NCI-H345 (cell line): Measurements from ENCODE around the gene RAD51B.
"Not testable (repeated sequence)": the region's sequence is repeated elsewhere in the genome, so short reads cannot be mapped to it uniquely, and the experiment has no call there.

Experiments used
- DNase-seq: peaks from one replicate; lab custom pipeline; 2025; lab: John Stamatoyannopoulos, UW

The RAD51B gene

DNA sequence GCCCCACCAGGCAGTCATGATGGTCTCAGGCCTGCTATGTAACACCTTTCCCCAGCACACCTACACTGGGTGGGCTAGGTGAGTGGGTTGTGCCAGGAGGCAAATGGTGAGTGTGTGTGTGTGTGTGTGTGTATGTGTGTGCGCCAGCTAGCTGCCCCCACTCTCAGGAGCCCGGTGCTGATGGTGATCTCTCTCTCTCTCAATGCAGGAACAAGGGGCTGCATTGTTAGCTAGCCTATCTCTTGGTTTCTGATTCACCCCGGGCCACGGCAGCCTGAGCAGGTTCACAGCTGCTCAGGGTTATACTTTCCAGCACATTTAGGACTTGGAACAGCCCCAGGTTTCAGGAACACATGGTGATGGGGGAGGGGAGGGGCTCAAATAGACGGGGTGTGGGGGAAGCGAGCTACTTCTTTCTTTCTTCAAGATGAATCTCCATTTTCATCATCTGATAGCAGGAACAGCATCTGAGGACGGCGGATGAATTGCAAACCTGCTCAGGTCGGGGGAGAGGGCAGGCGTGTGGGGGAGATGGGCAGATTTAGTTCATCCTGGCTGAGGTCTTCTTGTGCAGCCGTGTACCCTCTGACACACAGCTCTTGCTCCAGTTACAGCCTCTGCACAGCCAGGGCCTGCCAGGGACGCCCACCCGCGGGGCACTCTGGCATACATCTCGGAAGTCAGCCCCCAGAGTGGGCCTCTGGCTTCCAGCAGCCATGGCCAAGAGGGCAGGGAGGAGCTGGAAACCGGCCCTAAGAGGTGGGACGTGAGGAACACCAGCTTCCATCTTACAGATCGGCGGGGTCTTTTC, 835.6 kb downstream of the RAD51B start:
- DNase-seq = no peak

DNA sequence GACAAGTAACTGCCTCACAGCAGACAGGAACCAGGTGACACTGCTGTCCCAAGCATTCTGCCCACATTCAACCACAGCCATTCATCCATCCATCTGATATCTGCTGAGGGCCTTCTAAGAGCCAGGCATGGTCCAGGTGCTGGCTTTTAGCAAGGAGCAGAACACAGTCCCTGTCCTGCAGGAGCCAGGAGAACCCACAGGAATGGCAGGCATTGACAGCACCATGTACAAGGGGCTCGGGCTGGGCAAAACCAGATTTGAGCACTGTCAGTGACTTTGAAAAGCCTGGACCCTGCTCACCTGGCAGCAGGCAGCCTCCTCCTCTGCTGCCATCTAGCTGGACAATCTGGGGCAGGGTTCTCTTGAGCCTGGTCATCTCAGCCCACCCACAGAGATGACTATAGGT, 836.3 kb downstream of the RAD51B start:
- DNase-seq = no peak

DNA sequence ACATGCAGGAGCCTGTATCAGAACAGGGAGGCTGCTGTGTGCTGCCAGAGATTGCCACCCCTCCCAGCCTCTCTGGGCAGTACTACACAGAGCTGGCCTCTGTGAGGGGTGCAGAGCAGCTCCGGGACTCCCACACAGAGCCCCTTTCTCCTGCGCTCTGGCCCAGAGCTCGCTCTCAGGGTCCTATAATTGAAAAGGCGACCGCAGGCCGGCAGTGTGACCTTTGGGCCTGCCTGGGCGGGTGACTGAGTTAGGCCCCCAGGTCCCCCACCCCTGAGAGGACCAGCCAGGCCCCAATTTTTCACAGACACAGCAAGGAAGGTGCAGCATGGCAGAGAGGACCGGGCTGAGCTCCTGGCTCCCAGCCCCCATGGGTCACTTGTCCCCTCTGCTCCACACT, 836.9 kb downstream of the RAD51B start:
- DNase-seq = no peak

DNA sequence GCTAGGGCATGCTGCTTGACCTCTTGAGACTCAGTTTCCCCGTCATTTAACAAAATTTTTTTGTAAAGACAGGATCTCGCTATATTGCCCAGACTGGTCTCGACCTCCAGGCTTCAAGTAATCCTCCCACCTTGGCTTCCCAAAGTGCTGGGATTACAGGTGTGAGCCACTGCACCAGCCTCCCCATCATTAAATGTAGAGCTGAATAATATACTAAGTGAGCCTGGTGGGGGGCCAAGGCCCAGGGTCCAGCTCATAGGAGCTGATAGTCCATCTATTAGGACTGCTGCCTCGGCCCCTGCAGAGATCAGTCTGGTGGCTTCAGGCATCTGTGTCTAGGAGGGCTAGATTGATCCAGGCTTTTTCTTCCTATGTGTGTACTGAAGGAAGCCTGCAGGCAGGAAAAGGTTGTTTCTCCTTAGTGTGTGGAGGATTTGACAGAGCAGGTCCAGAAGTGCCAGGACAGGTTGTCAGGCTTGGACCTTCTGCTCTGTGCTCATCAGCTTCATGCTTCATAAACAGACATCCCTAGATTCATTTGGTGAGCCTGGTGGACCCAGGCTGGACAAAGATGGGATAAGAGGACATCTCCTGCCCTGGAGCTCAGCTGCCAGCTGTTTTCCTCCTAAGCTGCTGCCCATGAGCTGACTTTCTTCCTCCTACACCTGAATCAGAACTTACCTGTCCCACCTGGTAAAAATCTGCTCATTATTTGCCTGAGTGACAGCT, 837.9 kb downstream of the RAD51B start:
- no peak for DNase-seq

DNA sequence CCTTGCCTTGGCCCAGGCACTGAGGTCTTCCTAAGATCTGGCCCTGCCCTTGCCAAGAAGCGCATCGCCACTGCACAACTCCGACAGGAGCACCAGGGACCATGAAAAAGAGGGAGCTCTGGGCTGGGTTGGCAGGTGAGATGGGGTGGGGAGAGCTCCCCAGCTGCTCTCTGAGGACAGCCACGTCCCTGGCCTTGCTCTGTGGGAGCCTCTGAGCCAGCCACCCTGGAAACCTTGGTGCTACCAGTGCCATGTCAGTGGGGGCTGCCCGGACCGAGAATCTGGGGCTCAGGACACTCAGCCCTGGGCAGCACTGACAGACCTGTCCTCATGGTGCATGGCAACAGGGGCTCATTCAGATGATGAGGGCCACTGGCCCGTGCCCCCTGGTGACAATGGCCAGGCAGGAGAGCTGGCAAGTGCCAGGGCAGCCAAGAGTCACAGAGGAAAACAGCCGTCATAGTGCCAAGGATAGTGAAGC, 838.5 kb downstream of the RAD51B start:
- DNase-seq = no peak

DNA sequence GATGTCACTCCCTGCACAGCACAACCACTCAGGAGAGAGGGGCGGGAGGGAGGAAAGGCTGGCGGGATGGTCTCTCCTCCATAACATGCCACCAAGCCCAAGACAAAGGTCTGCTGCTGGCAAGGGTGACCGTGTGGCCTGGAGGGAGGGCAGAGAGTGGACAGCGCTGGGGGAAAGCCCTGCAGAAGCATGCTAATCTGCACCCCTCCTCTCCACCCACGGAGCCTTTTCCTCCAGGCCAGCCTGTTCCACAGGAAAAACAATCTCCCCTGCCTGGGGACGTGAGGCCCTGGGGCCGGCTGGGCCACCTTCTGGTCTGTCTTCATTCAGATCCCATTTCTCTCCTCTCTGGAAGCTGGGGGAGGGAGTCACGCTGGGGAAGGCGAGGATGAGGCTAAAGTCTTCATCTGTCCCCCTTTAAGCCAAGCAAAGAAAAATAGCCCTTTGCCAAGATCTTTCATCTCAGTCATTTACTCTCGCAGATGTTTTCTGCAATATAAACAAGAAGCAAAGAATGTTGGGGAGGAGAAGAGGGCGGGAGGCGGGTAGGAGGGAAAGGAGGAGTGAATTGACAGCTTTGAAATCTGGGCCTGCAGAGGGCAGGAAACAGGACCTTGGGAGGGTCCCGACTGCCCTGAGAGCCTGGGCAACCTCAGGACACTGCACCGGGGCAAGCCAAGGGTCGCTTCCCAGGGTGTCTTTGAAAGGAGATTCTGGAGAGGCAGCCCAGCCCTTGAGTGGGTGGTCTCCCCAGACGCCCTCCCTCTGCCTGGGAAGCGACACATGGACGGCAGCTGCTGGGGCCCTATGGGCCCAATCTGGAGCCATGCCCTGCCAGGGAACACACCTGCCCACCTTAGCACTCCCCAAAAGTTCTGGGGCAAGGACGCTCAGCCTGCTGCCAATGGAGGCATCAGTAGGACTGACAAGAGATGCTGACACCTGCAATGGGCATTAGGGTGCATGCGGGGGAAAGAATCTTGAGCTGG, 839.7 kb downstream of the RAD51B start:
- no peak for DNase-seq

DNA sequence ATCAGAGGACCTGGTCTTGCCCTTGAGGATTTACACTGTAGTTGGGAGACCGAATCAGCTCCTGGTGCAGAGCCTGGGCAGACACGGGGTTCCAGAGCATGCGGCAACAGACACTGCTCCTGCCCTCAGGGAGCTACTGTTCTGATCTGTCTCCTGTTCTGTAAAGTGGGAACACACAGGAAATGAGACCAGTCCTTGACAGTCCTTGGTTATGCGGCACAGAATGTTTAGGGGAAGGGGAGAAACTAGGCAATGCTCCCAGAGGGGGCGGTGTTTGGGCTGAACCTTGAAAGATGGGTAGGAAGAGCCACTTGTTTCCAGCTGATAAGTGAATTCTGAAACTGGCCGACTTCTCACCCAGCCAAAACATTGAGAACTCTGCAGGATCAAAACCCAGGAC, 840.9 kb downstream of the RAD51B start:
- no peak for DNase-seq

DNA sequence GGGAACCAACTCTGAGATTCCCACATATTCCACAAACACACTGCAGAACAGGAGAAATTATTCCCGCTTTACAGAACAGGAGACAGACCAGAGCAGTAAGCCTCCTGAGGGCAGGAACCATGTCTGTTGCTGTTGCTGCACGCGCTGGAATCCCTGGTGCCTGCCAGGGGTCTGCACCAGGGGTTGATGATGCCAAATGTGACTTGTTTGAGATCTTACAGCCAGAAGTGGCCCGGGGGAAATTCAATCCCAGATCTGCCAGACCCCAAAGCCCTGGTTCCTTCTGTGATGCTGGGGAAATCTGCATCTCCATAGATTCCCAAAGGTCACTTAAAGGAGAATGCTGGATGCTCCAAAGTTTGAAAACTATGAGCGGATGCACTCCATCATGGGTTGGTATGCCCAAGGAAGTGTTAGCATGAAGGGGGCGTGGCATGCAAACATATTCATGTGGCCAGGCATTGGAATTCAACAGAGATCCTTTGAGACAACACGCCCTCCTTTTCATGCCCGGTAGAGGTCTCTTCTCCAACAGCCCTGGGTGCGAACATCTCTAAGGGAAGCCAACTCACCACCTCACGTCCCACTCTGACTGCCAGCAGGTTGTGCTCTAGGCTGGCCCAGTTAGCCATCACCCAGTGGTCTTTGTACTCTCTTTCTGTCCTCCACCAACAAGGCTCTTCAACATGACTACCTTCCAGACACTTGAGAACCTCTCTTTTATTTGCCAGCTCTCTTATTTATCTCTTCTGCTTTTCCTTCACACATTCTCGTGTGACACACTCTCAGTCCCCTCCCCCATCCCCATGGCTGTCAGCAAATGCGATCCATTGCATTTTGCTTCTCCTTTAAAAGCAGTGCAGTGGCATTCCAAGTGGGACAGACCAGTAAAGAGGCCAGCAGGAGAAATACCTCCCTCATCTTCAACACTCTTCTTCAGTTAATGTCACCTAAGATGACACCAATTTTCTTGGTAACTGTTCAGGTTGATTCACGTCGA, 841.9 kb downstream of the RAD51B start:
- no peak for DNase-seq

DNA sequence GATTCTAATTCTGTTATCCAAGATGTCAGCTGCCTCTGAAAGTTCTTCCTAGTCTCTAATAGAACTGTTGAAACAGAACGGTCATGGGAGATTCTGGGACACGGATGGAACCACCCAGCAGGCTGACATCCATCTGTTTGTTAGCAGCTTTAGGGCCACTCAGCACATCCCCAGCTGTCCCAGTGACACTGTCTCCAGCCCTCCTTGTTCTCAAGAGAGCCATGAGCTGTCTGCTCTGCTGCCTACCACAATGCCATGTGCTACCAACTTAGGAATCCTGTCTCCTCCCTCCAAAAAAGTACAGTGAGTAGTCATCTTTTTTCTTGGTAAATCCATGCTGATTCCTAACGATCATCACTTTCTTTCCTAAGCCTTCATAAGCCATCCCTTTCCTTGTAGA, 842.8 kb downstream of the RAD51B start:
- no peak for DNase-seq

DNA sequence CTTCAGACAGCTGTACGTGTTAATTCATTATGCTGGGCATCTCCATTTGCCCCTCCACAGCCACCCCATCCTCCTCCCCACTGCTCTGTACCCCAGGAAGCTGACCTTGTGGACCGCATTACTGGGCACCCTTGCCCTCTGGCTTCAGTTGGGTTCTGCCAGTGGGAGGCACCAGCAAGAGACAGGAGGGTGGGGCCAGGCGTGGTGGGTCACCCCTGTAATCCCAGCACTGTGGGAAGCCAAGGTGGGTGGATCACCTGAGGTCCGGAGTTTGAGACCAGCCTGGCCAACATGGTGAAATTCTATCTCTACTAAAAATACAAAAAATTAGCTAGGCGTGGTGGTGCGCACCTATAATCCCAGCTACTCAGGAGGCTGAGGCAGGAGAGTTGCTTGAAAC, 843.2 kb downstream of the RAD51B start:
- not testable (repeated sequence) for DNase-seq

DNA sequence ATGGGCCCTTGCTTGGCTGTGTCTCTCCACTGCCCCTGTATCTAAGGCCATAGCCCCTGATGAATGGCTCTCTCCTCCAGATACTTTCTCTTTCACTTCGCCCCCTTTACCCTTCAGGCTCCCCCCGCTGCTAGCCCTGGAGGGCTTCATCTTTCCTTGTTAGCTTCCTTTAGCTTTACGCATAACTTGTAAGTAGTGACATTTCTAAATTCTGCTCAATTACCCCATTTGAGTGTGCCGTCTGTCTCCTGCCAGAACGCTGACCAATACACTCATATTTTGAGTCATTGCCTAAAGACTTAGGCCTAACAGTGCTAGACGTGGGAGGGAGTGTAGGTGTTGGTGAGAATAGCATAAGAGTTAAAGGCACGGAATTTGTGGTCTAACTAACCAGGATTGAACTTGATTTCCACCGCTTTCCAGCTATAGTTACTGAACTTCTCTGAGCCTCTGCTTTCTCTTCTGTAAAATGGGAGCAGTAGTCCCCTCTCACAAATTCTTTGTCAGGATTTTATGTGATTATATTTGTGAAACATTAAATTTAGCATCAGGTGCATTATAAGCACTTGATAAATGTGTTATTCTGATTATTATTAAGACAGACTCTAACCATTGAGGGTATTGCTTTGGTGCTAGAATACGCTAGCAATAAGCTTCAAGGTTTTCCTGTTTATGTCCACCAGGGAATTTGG, 844.0 kb downstream of the RAD51B start:
- DNase-seq = no peak

DNA sequence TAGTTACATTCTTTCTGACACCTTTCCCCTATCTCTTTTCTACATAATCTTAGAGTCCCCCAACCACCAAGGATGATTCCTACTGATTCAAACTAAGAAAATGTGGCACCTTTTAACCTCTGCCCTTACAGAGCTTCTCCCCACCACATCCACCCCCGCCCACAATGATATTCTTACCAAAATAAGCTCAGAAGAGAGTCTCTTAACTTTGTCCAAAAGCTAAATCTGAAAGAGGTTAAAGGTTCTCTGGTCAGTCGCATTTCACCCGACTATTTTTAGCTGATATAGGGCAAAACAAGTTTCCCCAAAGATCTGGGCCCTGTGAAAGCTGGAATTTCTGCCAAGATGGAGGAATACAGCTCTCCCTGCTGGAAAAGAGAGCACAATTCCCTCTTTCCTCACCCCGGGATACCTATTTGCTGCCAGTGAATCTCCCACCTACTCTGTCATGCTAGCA, 844.7 kb downstream of the RAD51B start:
- DNase-seq = no peak

DNA sequence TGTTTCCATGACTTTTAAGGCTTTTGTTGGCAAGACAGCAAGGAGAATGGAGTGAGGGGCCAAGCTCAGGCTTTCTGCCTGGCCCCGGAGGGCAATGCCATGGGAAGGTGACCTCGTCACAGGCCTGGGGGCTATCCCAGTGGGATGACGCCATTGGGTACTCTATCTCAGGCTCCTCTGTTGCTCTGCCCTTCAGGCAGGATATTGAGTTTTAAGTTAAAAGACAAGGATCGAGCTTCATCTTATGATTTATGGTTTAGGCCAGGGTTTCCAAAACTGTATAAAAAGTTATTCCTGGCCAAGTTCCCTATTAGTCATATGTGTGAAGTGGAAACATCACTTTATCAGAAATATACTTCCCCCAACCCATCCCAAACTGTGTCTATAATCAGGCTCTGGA, 845.6 kb downstream of the RAD51B start:
- DNase-seq = no peak

DNA sequence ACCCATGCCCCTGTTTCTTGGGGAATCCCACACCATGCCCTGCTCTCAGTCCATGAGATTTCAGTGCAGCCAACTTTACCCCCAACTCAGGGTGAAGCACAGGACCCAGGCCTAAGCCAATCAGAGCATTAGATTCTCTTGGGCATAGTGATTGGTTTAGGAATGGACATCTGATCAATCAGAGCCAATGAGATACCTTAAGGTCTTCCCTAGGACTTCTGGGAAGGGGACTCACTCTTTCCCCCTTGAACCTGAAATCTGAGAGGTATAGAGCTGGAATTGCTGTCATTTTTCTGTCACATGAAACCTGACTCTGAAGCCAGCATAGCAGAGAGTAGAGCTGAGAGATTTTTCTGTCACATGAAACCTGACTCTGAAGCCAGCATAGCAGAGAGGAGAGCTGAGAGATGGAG, 846.2 kb downstream of the RAD51B start:
- no peak for DNase-seq

DNA sequence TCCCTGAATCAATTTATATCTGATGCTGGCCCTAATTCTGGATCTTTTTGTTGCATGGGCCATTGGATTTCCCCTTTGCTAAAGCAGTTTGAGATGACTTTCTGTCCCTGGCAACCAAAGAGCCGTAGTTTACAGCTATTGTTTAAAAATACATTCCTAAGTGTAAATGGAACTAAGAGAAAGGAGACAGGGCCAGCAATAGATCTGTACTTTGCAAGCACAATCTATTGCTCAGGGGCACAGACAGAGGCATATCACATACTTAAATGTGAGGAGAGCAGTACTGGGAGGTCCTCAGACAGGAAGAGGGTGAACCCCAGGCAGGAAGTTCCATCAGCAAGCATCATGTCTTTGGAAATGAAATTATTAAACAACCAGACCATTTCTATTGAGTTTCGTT, 846.7 kb downstream of the RAD51B start:
- DNase-seq = no peak

DNA sequence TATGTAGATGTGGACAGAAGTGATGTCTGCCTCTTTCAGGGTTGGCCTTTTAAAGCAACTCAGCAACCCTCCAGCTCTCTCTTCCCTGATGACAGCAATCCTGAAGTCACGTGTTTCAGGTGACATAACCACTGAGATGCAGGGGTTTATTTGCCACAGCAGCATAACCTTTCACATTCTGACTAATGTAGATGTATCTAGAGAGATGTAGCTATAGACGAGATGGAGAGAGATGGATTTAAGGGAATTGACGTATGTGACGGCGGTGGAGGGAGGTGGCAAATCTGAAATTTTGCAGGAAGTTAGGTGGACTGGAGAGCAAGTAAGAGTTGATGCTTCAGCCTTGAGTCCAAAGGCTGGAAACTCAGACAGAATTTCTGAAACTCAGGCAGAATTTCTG, 847.3 kb downstream of the RAD51B start:
- DNase-seq = no peak

DNA sequence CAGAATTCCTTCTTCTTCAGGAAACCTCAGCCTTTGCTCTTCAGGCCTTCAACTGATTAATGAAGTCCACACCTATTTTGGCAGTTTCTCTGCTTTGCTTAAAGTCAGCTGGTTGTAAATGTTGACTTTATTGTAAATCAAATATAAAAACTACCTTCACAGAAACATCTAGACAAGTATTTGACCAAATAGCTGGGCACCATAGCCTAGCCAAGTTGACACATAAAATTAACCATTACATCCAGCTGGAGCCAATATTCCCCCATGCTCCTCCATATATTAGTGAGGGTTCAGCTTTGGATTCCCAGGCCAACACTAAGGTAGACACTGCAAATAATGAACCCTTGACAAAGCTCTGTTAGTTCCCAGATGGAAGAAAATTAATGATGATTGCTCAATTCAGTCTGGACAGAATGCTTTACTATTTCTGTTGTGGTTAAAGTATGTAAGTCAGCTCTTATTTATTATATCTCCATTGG, 847.8 kb downstream of the RAD51B start:
- no peak for DNase-seq

DNA sequence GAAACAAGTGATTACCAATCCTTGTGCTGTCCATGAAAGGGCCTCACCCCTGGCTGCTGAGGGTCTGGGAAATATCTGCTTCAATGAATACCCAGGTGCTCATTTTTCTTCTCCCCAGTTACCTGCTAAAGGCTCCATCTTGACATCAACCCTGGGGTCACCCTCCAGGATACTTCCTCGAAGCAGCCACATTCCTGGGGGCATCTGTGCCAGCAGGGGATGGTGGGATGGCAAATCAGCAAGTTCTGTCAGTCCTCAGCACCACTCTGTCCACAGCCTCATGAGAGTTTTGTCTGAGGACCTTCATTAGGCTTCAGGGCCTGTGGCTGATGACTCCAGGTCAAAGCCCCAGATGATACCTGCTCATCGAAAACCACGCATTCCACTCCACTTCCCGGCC, 848.4 kb downstream of the RAD51B start:
- no peak for DNase-seq

DNA sequence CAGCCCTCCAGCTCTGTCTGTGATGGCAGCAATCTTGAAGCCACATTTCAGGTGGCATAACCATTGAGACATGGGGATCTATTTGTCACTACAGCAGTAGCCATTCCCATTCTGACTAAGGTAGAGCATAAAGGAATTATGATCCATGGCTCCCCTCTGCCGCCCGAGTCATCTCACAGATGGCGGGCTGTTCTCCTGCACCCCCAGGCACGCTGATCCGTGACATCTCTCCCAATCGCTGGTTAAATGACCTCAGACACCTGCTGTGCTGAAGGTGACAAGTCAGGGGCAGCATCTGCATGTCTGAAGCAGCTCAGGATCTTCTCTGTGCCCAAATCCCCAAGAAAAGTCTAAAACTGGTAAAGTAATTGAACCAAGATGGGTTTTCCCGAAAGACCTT, 849.0 kb downstream of the RAD51B start:
- DNase-seq = no peak

DNA sequence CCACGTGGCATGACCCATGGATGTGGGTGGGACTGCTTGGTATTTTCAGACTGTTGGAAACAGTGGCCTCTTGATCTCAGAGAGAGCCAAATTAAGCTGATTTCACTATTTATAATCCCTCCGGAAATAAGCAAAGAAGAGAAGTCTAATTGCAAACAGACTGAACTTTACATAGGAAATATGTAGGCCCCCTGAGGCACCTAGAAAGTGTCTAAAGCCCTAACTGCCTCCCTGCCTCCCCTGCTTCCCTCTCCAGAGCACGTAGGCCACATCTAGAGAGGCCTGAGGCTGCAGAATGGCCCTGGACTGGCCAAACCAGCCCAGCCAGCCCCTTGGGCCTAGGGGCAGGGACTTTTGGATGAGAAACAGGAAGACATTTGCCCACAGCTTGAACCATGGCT, 849.5 kb downstream of the RAD51B start:
- DNase-seq = no peak
